SHP77 (cell line): Measurements from ENCODE around the gene WFDC5.
"Not testable (repeated sequence)": the region's sequence is repeated elsewhere in the genome, so short reads cannot be mapped to it uniquely, and the experiment has no call there.

Experiments used
- DNase-seq, 2 experiments: peaks; one replicate each; lab custom pipeline; 2025; lab: John Stamatoyannopoulos, UW

Gene WFDC5

DNA sequence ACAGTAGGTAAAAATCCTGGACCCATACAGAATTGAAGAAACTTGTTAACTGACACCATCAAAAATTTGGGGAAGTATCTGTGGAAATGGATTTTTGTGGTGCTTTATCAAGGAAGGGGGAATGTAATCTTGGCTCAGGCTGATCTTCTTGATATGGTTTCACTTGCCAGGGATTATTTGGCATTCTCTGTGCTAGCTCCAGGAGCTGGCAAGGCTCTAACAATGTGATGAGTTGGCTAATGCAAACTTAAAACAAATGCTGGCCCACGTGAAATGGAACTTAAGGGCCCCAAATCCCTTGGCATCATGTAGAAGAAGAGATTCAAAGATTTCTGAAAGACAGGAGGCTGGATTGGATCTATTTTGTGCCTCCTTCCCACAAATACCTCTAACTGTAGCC is 27.2 kb downstream of the WFDC5 start:
- DNase-seq, result no peak

DNA sequence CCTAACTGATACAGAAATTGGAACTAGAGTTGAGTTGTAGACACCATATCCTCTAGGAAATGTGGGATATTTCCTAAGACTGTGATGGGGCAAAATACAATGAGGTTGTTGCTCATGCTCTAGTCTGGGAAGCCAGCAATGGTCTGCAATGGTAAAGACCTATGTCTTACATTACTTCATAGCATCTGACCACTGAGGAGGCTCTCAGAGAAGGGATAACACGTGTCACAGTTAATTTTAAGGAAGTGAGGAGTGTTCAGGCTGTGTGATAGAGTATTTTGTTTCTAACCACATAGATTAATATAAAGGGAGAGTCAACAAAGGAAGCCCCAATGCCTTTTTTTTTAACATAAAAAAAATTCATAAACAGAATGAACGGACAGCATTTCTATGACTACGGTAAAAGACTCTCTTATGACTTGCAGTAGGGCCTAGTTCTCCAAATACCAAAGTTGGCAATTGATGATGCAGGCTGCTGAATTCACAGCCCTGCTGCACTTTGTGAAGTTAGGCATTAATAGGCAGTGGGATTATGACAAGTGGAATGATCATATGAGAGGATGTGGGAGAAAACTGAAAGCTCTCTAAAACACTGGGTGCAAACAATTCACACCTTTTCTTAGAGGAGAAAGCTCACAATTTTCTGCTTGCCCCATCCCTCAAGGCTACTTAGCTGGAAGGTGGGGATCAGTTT is 27.7 kb downstream of the WFDC5 start:
- DNase-seq, result no peak

DNA sequence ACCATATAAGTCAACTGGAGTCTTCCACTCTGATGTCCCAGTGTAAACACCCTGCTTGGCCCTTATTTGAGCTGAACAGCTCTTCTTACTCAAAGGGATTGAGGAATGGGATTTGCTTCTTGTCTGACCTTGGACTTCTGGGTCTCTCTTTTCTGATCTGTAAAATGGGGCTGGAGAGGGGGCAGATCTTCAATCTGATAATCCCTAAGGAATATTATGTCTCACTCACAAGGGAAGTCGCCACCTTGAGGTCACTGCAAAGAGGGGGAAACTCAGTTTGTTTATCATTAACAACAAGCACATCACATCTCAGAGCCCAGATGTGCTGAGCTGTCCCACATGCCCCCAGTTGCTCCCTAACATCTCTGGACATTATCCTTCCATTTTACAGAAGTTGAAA is 29.1 kb downstream of the WFDC5 start:
- no peak for DNase-seq

DNA sequence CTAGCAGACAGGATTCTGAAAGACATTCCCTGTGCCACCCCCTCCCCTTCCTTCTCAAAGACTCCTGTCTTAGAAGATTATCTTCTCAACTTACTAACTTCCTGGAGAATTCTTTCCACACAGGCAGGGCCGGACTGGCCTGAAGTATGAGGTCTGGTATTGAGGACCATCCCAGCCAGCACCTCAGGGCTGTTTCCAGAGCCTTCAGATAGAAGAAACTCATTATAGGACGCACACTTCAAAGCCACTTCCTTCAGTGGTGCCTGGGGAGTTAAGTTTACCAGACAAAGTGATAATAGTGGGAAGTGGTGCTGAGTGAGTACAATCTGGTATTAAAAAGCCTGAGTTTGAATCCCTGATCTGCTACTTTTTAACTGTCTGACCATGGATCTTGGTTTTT is 29.7 kb downstream of the WFDC5 start:
- no peak for DNase-seq

DNA sequence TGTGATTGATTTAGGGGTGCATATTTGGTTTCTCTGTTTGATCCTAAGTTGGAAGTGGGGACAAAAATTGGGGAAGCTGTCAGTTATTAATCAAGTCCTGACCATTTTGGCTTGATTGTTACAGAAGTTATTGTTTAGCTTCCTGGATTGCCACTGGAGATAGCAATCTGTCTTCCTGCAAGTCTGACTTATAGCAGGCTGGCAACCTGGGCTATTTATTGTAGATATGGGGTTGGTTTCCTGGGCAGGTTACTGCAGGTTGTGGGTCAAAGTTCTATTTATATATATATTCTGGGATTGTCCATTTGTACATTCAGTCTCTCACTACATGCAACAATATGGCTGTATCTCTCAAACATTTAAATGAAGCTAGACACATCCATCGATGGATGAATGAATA is 31.8 kb downstream of the WFDC5 start:
- no peak for DNase-seq

DNA sequence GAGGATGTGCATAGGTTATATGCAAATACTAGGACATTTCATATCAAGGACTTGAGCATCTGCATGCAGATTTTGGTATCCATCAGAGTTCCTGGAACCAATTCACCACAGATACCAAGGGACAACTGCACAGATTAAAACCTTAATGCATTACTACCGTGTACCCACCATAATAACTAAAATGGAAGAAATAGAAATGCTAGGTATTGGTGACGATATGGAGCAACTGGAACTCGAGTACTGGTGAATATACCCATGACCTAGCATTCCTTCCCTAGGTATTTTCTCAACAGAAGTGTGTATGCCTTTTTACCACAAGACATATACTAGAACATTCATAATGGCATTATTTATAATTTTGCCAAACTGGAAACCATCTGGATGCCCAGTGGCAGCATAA is 32.5 kb downstream of the WFDC5 start:
- DNase-seq, result no peak

DNA sequence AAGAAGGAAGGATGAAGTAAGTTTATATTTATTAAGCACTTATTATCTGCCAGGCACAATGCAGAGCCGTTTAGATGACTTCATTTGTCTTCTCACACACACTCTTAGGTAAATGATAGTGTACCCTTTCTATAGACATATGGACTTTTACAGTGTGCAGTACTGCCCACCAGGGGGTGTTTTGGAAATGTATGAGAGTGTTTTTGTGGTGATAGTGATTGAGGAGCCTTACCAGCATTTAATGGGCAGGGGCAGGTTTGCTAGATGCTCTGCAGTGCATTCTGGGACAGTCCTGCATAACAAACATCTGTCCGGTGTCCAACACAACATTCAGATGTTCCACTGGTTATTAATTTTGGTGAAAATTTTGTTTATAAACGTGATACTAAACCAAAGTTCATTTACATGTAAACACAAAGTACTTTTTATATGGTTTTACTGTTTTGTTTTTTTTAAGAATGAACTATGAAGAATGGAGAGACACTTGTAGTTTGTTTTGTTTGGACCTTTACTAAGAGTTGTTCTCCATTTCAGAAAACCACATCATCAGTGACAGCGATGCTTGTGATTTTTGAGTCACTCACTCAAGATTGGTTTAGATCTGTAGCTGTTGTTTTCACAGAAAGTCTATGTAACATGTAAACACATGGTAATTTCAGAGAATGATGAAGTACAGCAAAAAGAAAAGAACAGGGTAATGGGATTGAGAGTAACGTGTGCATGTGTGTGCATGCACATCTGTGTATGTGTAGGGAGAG is 33.9 kb downstream of the WFDC5 start:
- DNase-seq, result no peak

DNA sequence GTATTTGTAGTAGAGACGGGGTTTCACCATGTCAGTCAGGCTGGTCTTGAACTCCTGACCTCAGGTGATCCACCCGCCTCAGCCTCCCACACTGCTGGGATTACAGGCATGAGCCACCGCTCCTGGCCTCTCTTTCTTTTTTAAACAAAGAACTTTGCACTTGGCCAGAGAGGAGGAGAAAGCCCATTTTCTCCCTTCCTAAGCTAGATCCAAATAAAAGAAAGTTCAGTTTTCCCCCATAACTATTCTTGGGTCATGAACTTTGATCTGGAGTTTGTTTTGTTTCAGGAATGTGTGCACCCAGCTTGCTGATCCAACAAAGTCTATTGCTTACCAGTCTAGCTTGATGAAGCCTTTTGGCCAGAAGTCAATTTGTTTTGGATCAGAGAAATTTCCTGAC is 37.4 kb downstream of the WFDC5 start:
- DNase-seq, result no peak

DNA sequence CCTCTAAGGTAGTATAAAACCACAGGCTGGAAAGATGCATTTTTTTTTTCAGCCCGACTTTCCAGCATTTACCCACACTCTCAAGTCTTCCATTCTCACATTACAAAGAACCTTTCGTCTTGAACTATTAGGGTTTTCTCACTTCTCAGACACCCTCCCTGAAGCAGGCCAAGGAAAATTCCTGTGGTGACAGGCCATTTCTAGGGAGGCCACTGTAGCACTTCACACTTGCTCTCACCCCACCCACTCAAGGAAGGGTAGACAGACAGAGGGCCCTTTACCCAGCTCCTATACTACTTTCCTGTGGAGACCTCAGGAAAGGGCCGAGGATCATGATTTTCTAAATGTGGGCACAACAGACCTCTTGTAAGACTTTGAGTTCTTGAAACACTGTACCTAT is 41.8 kb downstream of the WFDC5 start:
- DNase-seq, result no peak

DNA sequence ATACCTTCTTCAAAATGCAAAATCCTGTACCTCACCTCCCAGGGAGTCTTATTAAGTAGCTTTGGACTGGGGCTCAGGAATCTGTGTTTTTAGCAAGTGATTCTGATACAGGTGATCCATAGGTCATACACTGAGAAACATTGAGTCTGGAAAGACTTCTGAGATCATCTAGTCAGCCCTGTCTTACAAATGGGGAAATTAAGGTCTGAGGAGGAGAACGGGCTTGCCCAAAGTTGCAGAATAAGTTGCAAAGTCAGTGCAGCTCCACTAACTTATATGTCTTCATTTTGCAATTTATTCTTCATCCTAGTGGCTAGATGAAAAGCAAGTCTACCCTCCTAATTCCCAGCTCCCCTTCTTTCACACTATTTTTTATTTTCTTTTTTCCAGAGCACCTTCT is 42.9 kb downstream of the WFDC5 start:
- no peak for DNase-seq

DNA sequence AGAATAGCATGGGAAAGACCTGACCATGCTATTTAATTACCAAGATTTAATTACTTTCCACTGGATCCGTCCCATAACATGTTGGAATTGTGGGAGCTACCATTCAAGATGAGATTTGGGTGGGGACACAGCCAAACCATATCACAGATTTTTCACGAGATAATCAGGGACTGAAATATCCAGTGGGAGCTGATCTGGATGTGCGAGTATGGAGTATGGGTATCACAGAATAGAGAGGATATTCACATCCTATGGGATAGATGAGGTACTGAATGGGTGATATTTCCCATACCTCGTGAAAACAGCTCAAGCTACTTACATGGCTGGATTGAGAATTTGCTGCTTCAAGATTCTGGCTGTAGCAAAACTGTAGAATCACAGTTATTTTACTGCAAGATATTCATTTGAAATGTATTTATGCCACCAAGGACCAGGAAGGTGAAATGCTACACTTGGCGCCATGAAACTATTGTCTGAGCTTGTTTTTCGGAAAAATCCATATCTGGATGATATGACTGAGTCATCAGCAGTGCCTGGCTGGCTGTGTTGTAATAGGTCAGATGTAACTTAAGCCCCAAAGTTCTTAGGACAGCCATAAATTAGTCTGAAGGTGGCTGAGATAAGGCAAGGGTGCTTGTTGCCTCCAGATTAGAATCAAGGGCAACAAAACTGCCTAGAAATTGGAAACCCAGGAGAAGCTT is 43.9 kb downstream of the WFDC5 start:
- DNase-seq, result no peak

DNA sequence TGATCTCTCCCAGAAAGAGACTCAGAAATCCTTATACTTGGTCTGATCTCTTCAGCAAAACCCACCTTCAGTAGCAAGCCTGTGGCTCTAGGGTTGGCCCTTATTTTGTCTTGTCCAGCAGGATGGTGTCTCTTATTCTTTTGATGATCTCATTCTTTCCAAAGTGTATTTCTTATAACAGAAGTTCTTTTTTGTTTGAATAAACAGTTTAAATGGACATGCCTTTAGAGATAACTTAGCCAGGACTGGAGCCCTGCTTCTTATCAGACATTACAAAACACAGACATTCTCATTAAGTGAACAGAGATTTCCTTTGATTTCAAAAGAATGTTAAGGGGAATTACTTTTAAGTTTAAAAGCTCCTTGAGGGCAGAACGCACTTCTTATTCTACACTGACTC is 45.7 kb downstream of the WFDC5 start:
- DNase-seq, result no peak

DNA sequence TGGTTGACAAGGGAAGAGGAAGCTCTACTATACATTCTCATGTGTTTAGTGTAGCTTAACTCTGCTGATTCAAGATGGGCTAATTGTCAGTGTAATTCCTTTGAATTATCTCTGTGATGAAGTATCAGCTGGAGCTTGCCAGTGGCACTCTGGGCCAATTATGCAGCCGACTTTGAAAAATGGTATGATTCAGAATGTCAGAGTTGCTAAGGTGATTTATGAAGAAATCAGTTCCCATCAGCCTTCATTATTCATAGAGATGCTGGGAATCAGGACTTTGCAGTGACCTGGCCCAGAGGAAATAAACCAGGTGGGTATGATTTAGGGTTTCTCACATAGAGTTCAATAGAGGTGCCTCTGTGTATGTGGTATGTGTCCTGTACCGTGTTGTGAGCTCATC is 47.4 kb downstream of the WFDC5 start:
- DNase-seq, result no peak

DNA sequence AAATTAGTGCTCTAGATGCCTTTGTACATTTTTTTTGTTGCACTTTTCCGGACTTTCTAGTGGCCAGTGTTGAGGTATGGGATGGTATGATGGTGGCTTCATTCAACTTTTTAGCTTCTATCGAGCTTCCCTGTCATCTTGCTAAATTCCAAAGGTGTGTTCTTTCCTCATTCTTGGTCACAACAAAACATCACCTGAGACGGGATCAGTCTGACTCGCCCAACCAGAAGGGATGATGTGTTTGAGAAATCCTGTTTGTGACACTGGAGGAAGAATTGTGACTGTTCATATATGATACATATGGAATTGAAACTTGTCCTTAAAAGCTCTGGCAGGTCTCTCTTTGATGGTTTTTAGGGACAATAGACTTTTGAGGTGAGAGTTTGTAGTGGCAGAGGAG is 47.9 kb downstream of the WFDC5 start:
- no peak for DNase-seq

DNA sequence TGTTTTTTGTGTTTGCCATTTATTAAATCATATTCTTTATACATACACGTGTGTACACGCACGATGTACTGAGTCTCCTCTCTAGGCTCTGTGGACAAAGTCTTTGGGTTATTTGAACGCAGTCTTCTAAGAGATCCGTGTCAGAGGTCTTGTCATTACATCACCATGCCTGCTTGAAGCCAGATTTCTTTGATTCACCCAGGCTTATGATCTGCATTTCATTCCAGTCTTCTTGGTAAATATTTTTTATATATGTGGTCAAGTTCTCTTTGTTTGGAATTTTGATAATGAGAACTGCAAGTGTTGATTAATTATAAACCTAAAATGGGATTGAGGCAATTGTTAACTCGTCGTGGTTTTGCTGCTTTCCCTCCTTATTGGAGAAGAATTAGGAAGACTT is 48.6 kb downstream of the WFDC5 start:
- DNase-seq, result no peak

DNA sequence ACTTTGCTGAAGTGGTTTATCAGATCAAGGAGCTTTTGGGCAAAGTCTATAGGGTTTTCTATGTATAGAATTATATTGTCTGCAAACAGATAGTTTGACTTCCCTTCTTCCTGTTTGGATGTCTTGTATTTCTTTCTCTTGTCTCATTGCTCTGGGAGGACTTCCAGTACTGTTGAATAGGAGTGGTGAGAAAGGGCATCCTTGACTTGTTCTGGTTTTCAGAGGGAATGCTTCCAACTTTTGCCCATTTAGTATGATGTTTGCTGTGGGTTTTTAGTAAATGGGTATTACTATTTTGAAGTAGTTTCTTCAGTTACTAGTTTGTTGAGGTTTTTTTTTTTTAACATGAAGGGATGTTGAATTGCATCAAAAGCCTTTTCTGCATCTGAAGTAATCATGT is 50.2 kb downstream of the WFDC5 start:
- DNase-seq, result no peak

DNA sequence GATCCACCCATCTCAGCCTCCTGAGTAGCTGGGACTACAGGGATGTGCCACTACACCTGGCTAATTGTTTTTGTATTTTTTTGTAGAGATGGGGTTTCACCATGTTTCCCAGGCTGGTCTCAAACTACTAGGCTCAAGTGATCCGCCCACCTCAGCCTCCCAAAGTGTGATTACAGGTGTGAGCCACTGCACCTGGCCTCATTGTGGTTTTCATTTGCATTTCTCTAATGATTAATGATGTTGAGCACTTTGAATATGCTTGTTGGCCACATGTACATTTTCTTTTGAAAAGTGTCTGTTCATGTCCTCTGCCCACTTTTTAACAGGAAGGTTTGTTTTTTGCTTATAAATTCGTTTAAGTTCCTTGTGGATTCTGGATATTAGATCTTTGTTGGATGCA is 51.9 kb downstream of the WFDC5 start:
- DNase-seq, result not testable (repeated sequence)

DNA sequence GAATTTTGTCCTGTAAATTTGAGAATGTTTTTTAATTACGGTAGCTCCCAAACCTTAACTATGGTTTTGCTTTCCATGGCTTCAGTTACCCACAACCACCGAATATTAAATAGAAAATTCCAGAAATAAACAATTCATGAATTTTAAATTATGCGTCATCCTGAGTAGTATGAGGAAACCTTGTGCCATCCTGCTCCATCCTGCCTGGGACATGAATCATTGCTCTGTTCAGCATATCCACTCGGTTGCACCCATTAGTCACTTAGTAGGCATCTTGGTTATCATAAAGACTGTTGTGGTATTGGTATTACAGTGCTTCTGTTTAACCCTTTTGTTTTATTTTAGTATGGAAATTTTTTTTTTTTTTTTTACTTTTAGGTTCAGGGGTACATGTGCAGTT is 53.7 kb downstream of the WFDC5 start:
- DNase-seq, result no peak

DNA sequence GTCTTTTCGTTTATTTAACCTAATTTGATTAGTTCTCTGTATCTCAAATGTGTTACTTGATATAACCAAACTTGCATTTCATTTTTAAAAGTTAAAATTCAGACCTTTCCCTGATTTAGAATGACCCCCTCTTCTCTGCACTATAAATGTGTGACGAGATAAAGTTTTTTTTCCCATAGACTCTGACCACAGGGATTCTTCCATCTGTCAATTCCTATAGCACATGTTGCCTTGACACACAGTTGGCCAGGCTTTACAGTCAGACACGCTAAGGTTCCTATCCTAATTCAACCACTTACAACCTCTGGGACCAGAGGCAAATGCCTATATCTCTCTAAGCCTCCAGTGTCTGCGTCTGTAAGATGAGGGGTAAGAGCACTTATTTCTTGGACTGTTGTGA is 54.7 kb downstream of the WFDC5 start:
- DNase-seq, result no peak
